Astrocyte of the spinal cord (primary cell): ENCODE data around the gene PIK3CB.
"Not testable (repeated sequence)": the region's sequence is repeated elsewhere in the genome, so short reads cannot be mapped to it uniquely, and the experiment has no call there.

Source experiments
- DNase-seq: peaks from one replicate; pipeline ENCODE4 v3.0.0; 2011; ENCODE audit warnings: low read depth, low spot score
- H3K4me3 ChIP-seq: 2 replicates; pipeline ENCODE4 v1.5.1; 2011; ENCODE audit warnings: low read depth, mild to moderate bottlenecking, low read length, moderate library complexity
- CTCF ChIP-seq: IDR thresholded peaks from 2 replicates; pipeline ENCODE4 v1.5.1; 2012; ENCODE audit warnings: low read depth, mild to moderate bottlenecking, low read length, inconsistent platforms
- in situ Hi-C: cut with HindIII; loops from 2 replicates; pipeline ENCODE4 v1.10.0; 2017; ENCODE audit warnings: low sequenced_read_pairs

The PIK3CB gene

DNA sequence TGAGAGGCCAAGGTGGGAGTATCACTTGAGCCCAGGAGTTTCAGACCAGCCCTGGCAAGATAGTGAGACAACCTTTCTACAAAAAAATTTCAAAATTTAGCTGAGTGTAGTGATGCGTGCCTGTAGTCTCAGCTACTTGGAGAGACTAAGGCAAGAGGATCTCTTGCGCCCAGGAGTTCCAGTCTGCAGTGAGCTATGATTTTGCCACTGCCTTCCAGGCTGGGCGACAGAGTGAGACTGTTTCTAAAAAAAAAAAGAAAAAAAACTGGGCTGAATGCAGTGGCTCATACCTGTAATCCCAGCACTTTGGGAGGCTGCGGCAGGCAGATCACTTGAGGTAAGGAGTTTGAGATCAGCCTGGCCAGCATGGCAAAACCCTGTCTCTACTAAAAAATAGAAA lies 14.0 kb upstream of the PIK3CB start:
- no peak for DNase-seq
- TF ChIP-seq CTCF: no peak
- H3K4me3 ChIP-seq: no peak overlapping the region
- in situ Hi-C loops: no loop called here

GRCh38 chr3:138846824-138847223 lies 12.1 kb upstream of the PIK3CB start:
- in situ Hi-C loops, H3K4me3 ChIP-seq, DNase-seq: not testable (repeated sequence)

GRCh38 chr3:138846262-138846791 lies 11.6 kb upstream of the PIK3CB start:
- H3K4me3 ChIP-seq: no peak overlapping the region
- DNase-seq: no peak
- TF ChIP-seq CTCF: no peak
- in situ Hi-C loops: no loop called here

DNA sequence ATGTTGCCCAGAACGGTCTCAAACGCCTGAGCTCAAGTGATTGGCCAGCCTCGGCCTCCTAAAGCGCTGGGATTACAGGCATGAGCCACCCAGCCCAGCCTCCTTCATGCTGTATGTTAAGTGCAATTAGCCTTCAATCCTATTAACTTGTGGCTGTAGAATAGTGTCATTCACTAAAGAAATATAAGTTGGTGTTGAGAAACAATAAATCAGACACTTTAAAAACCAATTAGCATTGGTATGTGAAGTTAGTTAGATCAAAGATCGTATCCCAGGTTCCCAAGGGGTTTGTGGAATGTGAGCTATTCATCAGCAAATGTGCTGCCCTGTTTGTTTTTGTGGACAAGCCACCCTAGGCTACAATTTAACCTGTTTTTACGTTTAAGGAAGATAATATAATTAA lies 11.0 kb upstream of the PIK3CB start:
- no peak for DNase-seq
- H3K4me3 ChIP-seq: no peak overlapping the region
- no peak for TF ChIP-seq CTCF
- in situ Hi-C loops: no loop called here

- TF ChIP-seq CTCF: no peak
- no peak for DNase-seq
- no peak overlapping the region for H3K4me3 ChIP-seq
- in situ Hi-C loops: no loop called here
Measured at GRCh38 chr3:138845181-138845601, 10.5 kb upstream of the PIK3CB start.

- in situ Hi-C loops: no loop called here
- no peak overlapping the region for H3K4me3 ChIP-seq
- no peak for DNase-seq
- no peak for TF ChIP-seq CTCF
Measured at GRCh38 chr3:138842483-138843188, 7.9 kb upstream of the PIK3CB start.

GRCh38 chr3:138838385-138838784 lies 3.7 kb upstream of the PIK3CB start:
- DNase-seq, in situ Hi-C loops, H3K4me3 ChIP-seq: not testable (repeated sequence)

- in situ Hi-C loops, DNase-seq, H3K4me3 ChIP-seq: not testable (repeated sequence)
Measured at GRCh38 chr3:138835846-138836245, 1.1 kb upstream of the PIK3CB start.
